HepG2 (cell line): Measurements from ENCODE around the gene PIGW. TPM values are rescaled to one million over a fixed set of nuclear protein-coding genes. Genes with fewer than 3 reads are reported as not detected.

Source experiments
- DMAP1 ChIP-seq: IDR thresholded peaks from 2 replicates; pipeline ENCODE4 v1.6.1; 2016
- KDM2A ChIP-seq: sonication (generic); formaldehyde crosslinking; IDR thresholded peaks from 2 replicates; pipeline ENCODE4 v1.4.0; 2020; ENCODE audit warnings: low read depth, missing genetic modification reagents, borderline replicate concordance
- MIER3 ChIP-seq: IDR thresholded peaks from 2 replicates; pipeline ENCODE4 v1.6.1; 2016; ENCODE audit warnings: missing compliant biosample characterization, borderline replicate concordance
- MTF1 ChIP-seq: sonication (generic); formaldehyde crosslinking; IDR thresholded peaks from 2 replicates; pipeline ENCODE4 v1.5.0; 2020; ENCODE audit warnings: missing genetic modification reagents
- RNF2 ChIP-seq: fragments of 450-650 bp; conservative IDR thresholded peaks from 2 replicates; pipeline ENCODE4 v1.6.1; 2016; ENCODE audit warnings: low read depth
- SALL1 ChIP-seq: sonication (generic); formaldehyde crosslinking; IDR thresholded peaks from 2 replicates; pipeline ENCODE4 v1.8.0; 2022; ENCODE audit warnings: mild to moderate bottlenecking, missing genetic modification reagents
- SRF ChIP-seq: IDR thresholded peaks from 2 replicates; pipeline ENCODE4 v1.6.1; 2011; ENCODE audit warnings: mild to moderate bottlenecking, low read depth, low read length, moderate library complexity
- ZFP37 ChIP-seq: sonication (generic); formaldehyde crosslinking; IDR thresholded peaks from 2 replicates; pipeline ENCODE4 v1.4.0; 2020; ENCODE audit warnings: missing genetic modification reagents, borderline replicate concordance
- ZFP91 ChIP-seq: sonication (generic); formaldehyde crosslinking; IDR thresholded peaks from 2 replicates; pipeline ENCODE4 v1.9.0; 2022; ENCODE audit warnings: missing genetic modification reagents, mild to moderate bottlenecking, borderline replicate concordance
- ZNF292 ChIP-seq: sonication (generic); formaldehyde crosslinking; IDR thresholded peaks from 2 replicates; pipeline ENCODE4 v1.8.1; 2022; ENCODE audit warnings: mild to moderate bottlenecking, low read depth, missing genetic modification reagents, borderline replicate concordance
- ZNF564 ChIP-seq: sonication (generic); formaldehyde crosslinking; IDR thresholded peaks from 2 replicates; pipeline ENCODE4 v1.8.1; 2023; ENCODE audit warnings: mild to moderate bottlenecking, missing genetic modification reagents
- ZNF83 ChIP-seq: sonication (generic); formaldehyde crosslinking; IDR thresholded peaks from 2 replicates; pipeline ENCODE4 v1.4.0; 2020; ENCODE audit warnings: missing genetic modification reagents, mild to moderate bottlenecking, borderline replicate concordance
- ZNF839 ChIP-seq: sonication (generic); formaldehyde crosslinking; IDR thresholded peaks from 2 replicates; pipeline ENCODE4 v1.4.0; 2020; ENCODE audit warnings: missing genetic modification reagents, mild to moderate bottlenecking, borderline replicate concordance
- polyA plus RNA-seq, 8 experiments: library from polyadenylated mRNA; depleted of rRNA in 3 of 8; stranded (reverse) in 7 of 8; unstranded in 1 of 8; fragments of >200 nt; fragmentation: Illumina TruSeq in 4 of 8; extraction: Trizol in 4 of 8; gene quantifications; 2 replicates each; pipeline versions ENCODE4 v1.2.1 to v1.2.3, GENCODE V29; 2011 to 2016; ENCODE audit warnings: low read depth in 4 of 8, missing spikeins in 1 of 8, mixed read lengths in 1 of 8; ENCODE audit not compliant: insufficient read depth in 1 of 8
- total RNA-seq, 5 experiments: library from RNA; depleted of rRNA; stranded (reverse); fragments of >200 nt; fragmentation: Illumina TruSeq; extraction: Trizol; gene quantifications; 2 replicates each; pipeline ENCODE4 v1.2.3, GENCODE V29; 2016; ENCODE audit warnings: low read depth in 1 of 5
- TF ChIP-seq, protein P1 (sequence below): sonication (generic); formaldehyde crosslinking; IDR thresholded peaks from 2 replicates; pipeline ENCODE4 v1.8.1; 2023; ENCODE audit warnings: mild to moderate bottlenecking, missing genetic modification reagents
- TF ChIP-seq, protein P2 (sequence below): sonication (generic); formaldehyde crosslinking; IDR thresholded peaks from 2 replicates; pipeline ENCODE4 v1.4.0; 2020; ENCODE audit warnings: mild to moderate bottlenecking, missing genetic modification reagents

Gene PIGW
- total and polyA plus RNA-seq, 2 of the 13 experiments (the other 11 are each of a cell fraction or from before 2014, with no cell fraction given), result 9.0 to 24.0 TPM

DNA sequence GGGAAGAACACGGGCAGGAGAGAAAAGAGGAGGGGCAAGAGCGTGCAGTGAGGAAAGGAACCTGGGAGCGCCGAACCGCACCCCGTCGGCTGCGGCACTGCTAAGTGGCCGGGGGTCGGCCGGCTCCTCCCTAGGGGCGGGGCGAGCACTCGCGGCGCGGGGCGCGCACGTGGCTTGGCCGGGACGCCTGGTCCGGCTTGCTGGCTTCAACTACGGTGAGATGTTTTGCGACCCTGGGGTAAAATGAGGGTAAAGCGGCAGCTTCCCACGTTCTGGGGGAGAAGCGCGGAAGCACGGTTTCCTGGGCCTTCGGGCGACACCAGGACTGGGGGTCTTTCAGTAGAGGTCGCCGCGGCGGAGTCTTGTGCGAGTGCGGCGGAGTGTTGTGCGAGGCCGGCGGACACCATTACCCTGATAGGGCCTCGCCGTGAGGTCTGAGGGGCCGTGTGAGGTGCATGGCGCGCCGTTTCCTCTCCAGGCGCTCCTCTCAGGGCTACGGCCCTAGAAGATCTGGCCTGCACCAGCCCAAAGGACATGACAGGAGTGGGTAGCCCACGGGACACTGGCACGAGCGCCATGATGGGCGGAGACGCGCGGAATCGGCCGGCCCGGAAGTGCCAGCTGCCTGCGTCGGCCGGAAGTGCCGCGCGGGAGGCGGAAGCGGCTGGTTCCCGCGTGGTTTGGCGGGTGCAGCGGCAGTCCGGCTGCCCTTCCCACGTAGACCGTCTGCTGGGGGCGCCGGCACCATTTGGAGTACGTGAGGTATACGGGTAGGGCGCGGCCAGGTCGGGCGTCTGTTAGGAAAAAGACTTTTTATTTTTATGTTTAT lies at the start of gene PIGW, which contains the start of gene MYO19 (continued):
- TF ChIP-seq, protein P1, sequence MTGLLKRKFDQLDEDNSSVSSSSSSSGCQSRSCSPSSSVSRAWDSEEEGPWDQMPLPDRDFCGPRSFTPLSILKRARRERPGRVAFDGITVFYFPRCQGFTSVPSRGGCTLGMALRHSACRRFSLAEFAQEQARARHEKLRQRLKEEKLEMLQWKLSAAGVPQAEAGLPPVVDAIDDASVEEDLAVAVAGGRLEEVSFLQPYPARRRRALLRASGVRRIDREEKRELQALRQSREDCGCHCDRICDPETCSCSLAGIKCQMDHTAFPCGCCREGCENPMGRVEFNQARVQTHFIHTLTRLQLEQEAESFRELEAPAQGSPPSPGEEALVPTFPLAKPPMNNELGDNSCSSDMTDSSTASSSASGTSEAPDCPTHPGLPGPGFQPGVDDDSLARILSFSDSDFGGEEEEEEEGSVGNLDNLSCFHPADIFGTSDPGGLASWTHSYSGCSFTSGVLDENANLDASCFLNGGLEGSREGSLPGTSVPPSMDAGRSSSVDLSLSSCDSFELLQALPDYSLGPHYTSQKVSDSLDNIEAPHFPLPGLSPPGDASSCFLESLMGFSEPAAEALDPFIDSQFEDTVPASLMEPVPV (CRISPR knock-in tag), result peak; percentile 59
- TF ChIP-seq, protein P2, sequence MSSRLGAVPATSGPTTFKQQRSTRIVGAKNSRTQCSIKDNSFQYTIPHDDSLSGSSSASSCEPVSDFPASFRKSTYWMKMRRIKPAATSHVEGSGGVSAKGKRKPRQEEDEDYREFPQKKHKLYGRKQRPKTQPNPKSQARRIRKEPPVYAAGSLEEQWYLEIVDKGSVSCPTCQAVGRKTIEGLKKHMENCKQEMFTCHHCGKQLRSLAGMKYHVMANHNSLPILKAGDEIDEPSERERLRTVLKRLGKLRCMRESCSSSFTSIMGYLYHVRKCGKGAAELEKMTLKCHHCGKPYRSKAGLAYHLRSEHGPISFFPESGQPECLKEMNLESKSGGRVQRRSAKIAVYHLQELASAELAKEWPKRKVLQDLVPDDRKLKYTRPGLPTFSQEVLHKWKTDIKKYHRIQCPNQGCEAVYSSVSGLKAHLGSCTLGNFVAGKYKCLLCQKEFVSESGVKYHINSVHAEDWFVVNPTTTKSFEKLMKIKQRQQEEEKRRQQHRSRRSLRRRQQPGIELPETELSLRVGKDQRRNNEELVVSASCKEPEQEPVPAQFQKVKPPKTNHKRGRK (CRISPR knock-in tag), result no peak
- TF ChIP-seq ZNF839, result peak; percentile 89; the same call in 1 of the 2 replicates
- no peak for TF ChIP-seq ZNF564 (CRISPR knock-in tag)
- TF ChIP-seq MIER3 (CRISPR knock-in tag), result peak; percentile 77; the same call in 1 of the 2 replicates
- TF ChIP-seq SRF, result no peak
- TF ChIP-seq ZNF83 (CRISPR knock-in tag), result no peak; the same call in 1 of the 2 replicates
- peak; percentile 74; the same call in 1 of the 2 replicates for TF ChIP-seq ZFP91 (CRISPR knock-in tag)
- peak; percentile 97 for TF ChIP-seq KDM2A
- TF ChIP-seq ZFP37 (CRISPR knock-in tag), result 0 out of 2 replicates have a peak, but pooled peaks have one; percentile 29
- peak; percentile 59; the same call in 1 of the 2 replicates for TF ChIP-seq SALL1
- no peak for TF ChIP-seq ZNF292 (CRISPR knock-in tag)
- peak; percentile 93 for TF ChIP-seq RNF2
- peak; percentile 98 for TF ChIP-seq DMAP1
- TF ChIP-seq MTF1 (CRISPR knock-in tag), result peak; percentile 68; the same call in 1 of the 2 replicates
